ENCODE results near the gene APMAP.

Gene APMAP

GRCh38 chr20:24992487-24993205 lies at the start of gene APMAP:
Gene APMAP (minus strand): TSS chr20:24992751. CDS start chr20:24992688, 63 bp downstream.
- peaks cover 39% of the 10 kb centered on the region for H3K4me1 ChIP-seq (ENCODE audit: insufficient read depth, low read length)
- peaks cover 2% of the 10 kb centered on the region for H3K36me3 ChIP-seq (ENCODE audit: insufficient read depth, low read length)
- peak within 1 kb of the TSS; percentile 79 for H3K4me3 ChIP-seq (ENCODE audit: low read length)
- no peaks in the 10 kb centered on the region for H3K27me3 ChIP-seq (ENCODE audit: insufficient read depth, low read length)
- H2AFZ ChIP-seq (ENCODE audit: low read depth, low read length): peak within 1 kb of the TSS; percentile 64
- H3K9me3 ChIP-seq (ENCODE audit: low read length): no peaks in the 10 kb centered on the region

- Histone ChIP-seq H3K27me3 (ENCODE audit: insufficient read depth, low read length) (peaks cover 7% of the 10 kb centered on the region), H3K4me1 (ENCODE audit: insufficient read depth, low read length) (peaks cover 10% of the 10 kb centered on the region), H3K9me3 (ENCODE audit: low read length) (no peaks in the 10 kb centered on the region), H3K4me3 (ENCODE audit: low read length) (no peak overlapping the region), H3K36me3 (ENCODE audit: insufficient read depth, low read length) (no peaks in the 10 kb centered on the region), H2AFZ (ENCODE audit: low read depth, low read length) (no peak overlapping the region)
These were observed 49.4 kb upstream of the APMAP start for GRCh38 chr20:25041813-25042530.

GRCh38 chr20:25040438-25040831 lies 47.9 kb upstream of the APMAP start:
- no peaks in the 10 kb centered on the region for H3K36me3 ChIP-seq (ENCODE audit: insufficient read depth, low read length)
- peaks cover 17% of the 10 kb centered on the region for H3K4me1 ChIP-seq (ENCODE audit: insufficient read depth, low read length)
- no peaks in the 10 kb centered on the region for H3K9me3 ChIP-seq (ENCODE audit: low read length)
- no peak overlapping the region for H2AFZ ChIP-seq (ENCODE audit: low read depth, low read length)
- H3K27me3 ChIP-seq (ENCODE audit: insufficient read depth, low read length): peaks cover under 1% of the 10 kb centered on the region
- H3K4me3 ChIP-seq (ENCODE audit: low read length): no peak overlapping the region

- H2AFZ ChIP-seq (ENCODE audit: low read depth, low read length): no peak overlapping the region
- no peaks in the 10 kb centered on the region for H3K27me3 ChIP-seq (ENCODE audit: insufficient read depth, low read length)
- H3K36me3 ChIP-seq (ENCODE audit: insufficient read depth, low read length): no peaks in the 10 kb centered on the region
- no peaks in the 10 kb centered on the region for H3K9me3 ChIP-seq (ENCODE audit: low read length)
- H3K4me1 ChIP-seq (ENCODE audit: insufficient read depth, low read length): peaks cover 17% of the 10 kb centered on the region
- no peak overlapping the region for H3K4me3 ChIP-seq (ENCODE audit: low read length)
These were observed 47.3 kb upstream of the APMAP start for GRCh38 chr20:25039697-25040437.

GRCh38 chr20:25038591-25039015 lies 46.1 kb upstream of the APMAP start:
- H3K36me3 ChIP-seq (ENCODE audit: insufficient read depth, low read length): no peaks in the 10 kb centered on the region
- H3K4me1 ChIP-seq (ENCODE audit: insufficient read depth, low read length): peaks cover 21% of the 10 kb centered on the region
- no peaks in the 10 kb centered on the region for H3K27me3 ChIP-seq (ENCODE audit: insufficient read depth, low read length)
- no peak overlapping the region for H2AFZ ChIP-seq (ENCODE audit: low read depth, low read length)
- H3K9me3 ChIP-seq (ENCODE audit: low read length): no peaks in the 10 kb centered on the region
- H3K4me3 ChIP-seq (ENCODE audit: low read length): no peak overlapping the region

- Histone ChIP-seq H3K9me3 (ENCODE audit: low read length) (no peaks in the 10 kb centered on the region), H3K36me3 (ENCODE audit: insufficient read depth, low read length) (no peaks in the 10 kb centered on the region), H3K4me1 (ENCODE audit: insufficient read depth, low read length) (peaks cover 26% of the 10 kb centered on the region), H3K27me3 (ENCODE audit: insufficient read depth, low read length) (no peaks in the 10 kb centered on the region), H2AFZ (ENCODE audit: low read depth, low read length) (no peak overlapping the region), H3K4me3 (ENCODE audit: low read length) (no peak overlapping the region)
These were observed 45.5 kb upstream of the APMAP start for GRCh38 chr20:25038103-25038410.

- Histone ChIP-seq H3K9me3 (ENCODE audit: low read length) (no peaks in the 10 kb centered on the region), H2AFZ (ENCODE audit: low read depth, low read length) (no peak overlapping the region), H3K4me1 (ENCODE audit: insufficient read depth, low read length) (peaks cover 31% of the 10 kb centered on the region), H3K4me3 (ENCODE audit: low read length) (no peak overlapping the region), H3K36me3 (ENCODE audit: insufficient read depth, low read length) (no peaks in the 10 kb centered on the region), H3K27me3 (ENCODE audit: insufficient read depth, low read length) (no peaks in the 10 kb centered on the region)
These were observed 44.9 kb upstream of the APMAP start for GRCh38 chr20:25037288-25038102.

- H3K27me3 ChIP-seq (ENCODE audit: insufficient read depth, low read length): no peaks in the 10 kb centered on the region
- no peaks in the 10 kb centered on the region for H3K9me3 ChIP-seq (ENCODE audit: low read length)
- no peak overlapping the region for H2AFZ ChIP-seq (ENCODE audit: low read depth, low read length)
- peaks cover 40% of the 10 kb centered on the region for H3K4me1 ChIP-seq (ENCODE audit: insufficient read depth, low read length)
- no peak overlapping the region for H3K4me3 ChIP-seq (ENCODE audit: low read length)
- no peaks in the 10 kb centered on the region for H3K36me3 ChIP-seq (ENCODE audit: insufficient read depth, low read length)
These were observed 43.9 kb upstream of the APMAP start for GRCh38 chr20:25036331-25036936.

GRCh38 chr20:25035921-25036320 lies 43.4 kb upstream of the APMAP start:
- no peaks in the 10 kb centered on the region for H3K9me3 ChIP-seq (ENCODE audit: low read length)
- H3K4me1 ChIP-seq (ENCODE audit: insufficient read depth, low read length): peaks cover 40% of the 10 kb centered on the region
- no peaks in the 10 kb centered on the region for H3K27me3 ChIP-seq (ENCODE audit: insufficient read depth, low read length)
- no peaks in the 10 kb centered on the region for H3K36me3 ChIP-seq (ENCODE audit: insufficient read depth, low read length)
- H3K4me3 ChIP-seq (ENCODE audit: low read length): no peak overlapping the region
- H2AFZ ChIP-seq (ENCODE audit: low read depth, low read length): no peak overlapping the region

- Histone ChIP-seq H3K4me3 (ENCODE audit: low read length) (no peak overlapping the region), H3K27me3 (ENCODE audit: insufficient read depth, low read length) (no peaks in the 10 kb centered on the region), H2AFZ (ENCODE audit: low read depth, low read length) (no peak overlapping the region), H3K4me1 (ENCODE audit: insufficient read depth, low read length) (peaks cover 33% of the 10 kb centered on the region), H3K36me3 (ENCODE audit: insufficient read depth, low read length) (no peaks in the 10 kb centered on the region), H3K9me3 (ENCODE audit: low read length) (no peaks in the 10 kb centered on the region)
These were observed 41.4 kb upstream of the APMAP start for GRCh38 chr20:25033924-25034300.

GRCh38 chr20:25033265-25033923 lies 40.8 kb upstream of the APMAP start:
- Histone ChIP-seq H2AFZ (ENCODE audit: low read depth, low read length) (peak overlapping the region; percentile 11), H3K4me1 (ENCODE audit: insufficient read depth, low read length) (peaks cover 33% of the 10 kb centered on the region), H3K36me3 (ENCODE audit: insufficient read depth, low read length) (no peaks in the 10 kb centered on the region), H3K27me3 (ENCODE audit: insufficient read depth, low read length) (no peaks in the 10 kb centered on the region), H3K4me3 (ENCODE audit: low read length) (no peak overlapping the region), H3K9me3 (ENCODE audit: low read length) (no peaks in the 10 kb centered on the region)

All from neuron (in vitro differentiated cells).